CD8-positive, alpha-beta memory T cell (primary cell): ENCODE data around the gene FSTL4. TPM values are rescaled to one million over a fixed set of nuclear protein-coding genes. Genes with fewer than 3 reads are reported as not detected.

ENCODE experiments used
- CTCF ChIA-PET: fragments of 350-600 bp; sonication (Branson Sonifier 250); formaldehyde crosslinking; loops from one replicate; lab custom pipeline; 2021; ENCODE audit warnings: antibody characterized with exemption; lab: Charles Lee
- POLR2A ChIA-PET: fragments of 350-600 bp; sonication (Branson Sonifier 250); formaldehyde crosslinking; loops from one replicate; lab custom pipeline; 2021; ENCODE audit warnings: antibody characterized with exemption; lab: Charles Lee
- DNase-seq, 5 donors: peaks; one replicate each; pipeline versions ENCODE4 v3.0.0 to v3.0.0-alpha.2; 2020 to 2022; ENCODE audit warnings: mixed read lengths in 1 of 5
- H3K27ac ChIP-seq: one replicate; pipeline ENCODE4 v1.7.0; 2013; ENCODE audit warnings: low read depth, mild to moderate bottlenecking, low read length, moderate library complexity
- H3K27me3 ChIP-seq: 2 replicates; pipeline ENCODE4 v1.7.0; 2013; ENCODE audit warnings: low read length, mild to moderate bottlenecking; ENCODE audit not compliant: insufficient read depth, poor library complexity, severe bottlenecking
- H3K36me3 ChIP-seq: 2 replicates; pipeline ENCODE4 v1.7.0; 2013; ENCODE audit warnings: mild to moderate bottlenecking, low read length, moderate library complexity; ENCODE audit not compliant: insufficient read depth
- H3K4me1 ChIP-seq: 2 replicates; pipeline ENCODE4 v1.7.0; 2013; ENCODE audit warnings: mild to moderate bottlenecking, low read length, moderate library complexity; ENCODE audit not compliant: insufficient read depth
- H3K4me3 ChIP-seq: 2 replicates; pipeline ENCODE4 v1.7.0; 2013; ENCODE audit warnings: mild to moderate bottlenecking, low read length
- H3K9me3 ChIP-seq: 2 replicates; pipeline ENCODE4 v1.7.0; 2013; ENCODE audit warnings: mild to moderate bottlenecking, low read length
- H3K27ac Mint-ChIP-seq, 8 donors: one replicate each; pipeline ENCODE4 v1.8.0; 2020 to 2021; ENCODE audit warnings: mixed read lengths in 8 of 8, mild to moderate bottlenecking in 6 of 8, inconsistent platforms in 3 of 8, moderate library complexity in 3 of 8
- H3K27me3 Mint-ChIP-seq, 2 donors: one replicate each; pipeline ENCODE4 v1.8.0; 2020 to 2021; ENCODE audit warnings: mixed read lengths in 2 of 2, mild to moderate bottlenecking in 1 of 2, moderate library complexity in 1 of 2
- H3K36me3 Mint-ChIP-seq, 3 donors: one replicate each; pipeline ENCODE4 v1.8.0; 2020 to 2021; ENCODE audit warnings: mixed read lengths in 3 of 3, inconsistent platforms in 1 of 3, mild to moderate bottlenecking in 1 of 3
- H3K4me1 Mint-ChIP-seq, 3 donors: one replicate each; pipeline ENCODE4 v1.8.0; 2020 to 2021; ENCODE audit warnings: mixed read lengths in 3 of 3, inconsistent platforms in 1 of 3, mild to moderate bottlenecking in 1 of 3
- H3K4me3 Mint-ChIP-seq, 7 donors: one replicate each; pipeline ENCODE4 v1.8.0; 2020 to 2021; ENCODE audit warnings: mixed read lengths in 7 of 7, mild to moderate bottlenecking in 6 of 7, moderate library complexity in 4 of 7, inconsistent platforms in 2 of 7
- H3K9me3 Mint-ChIP-seq, 5 donors: one replicate each; pipeline ENCODE4 v1.8.0; 2020 to 2022; ENCODE audit warnings: mixed read lengths in 5 of 5, mild to moderate bottlenecking in 3 of 5, moderate library complexity in 2 of 5, inconsistent platforms in 1 of 5
- polyA plus RNA-seq: library from polyadenylated mRNA; unstranded; fragments of 300-500 nt; fragmentation: Illumina TruSeq; gene quantifications from one replicate; pipeline ENCODE4 v1.2.3, GENCODE V29; 2021
- total RNA-seq, 2 experiments: library from RNA; stranded (reverse); gene quantifications; one replicate each; pipeline ENCODE4 v1.2.3, GENCODE V29; 2021

The FSTL4 gene
- total and polyA plus RNA-seq, 3 experiments from 2014 or later, result 0.33 TPM; not detected in 2

- no peaks in the 10 kb centered on the region for H3K27me3 ChIP-seq
- H3K9me3 ChIP-seq, result no peaks in the 10 kb centered on the region
- no peak overlapping the region for H3K4me3 ChIP-seq
- Mint-ChIP-seq H3K9me3 (no peaks in the 10 kb centered on the region), H3K4me1 (peaks cover 2 to 9% (median 3%) of the 10 kb centered on the region in 3 donors), H3K27ac (peak overlapping the region in 2 of 8 donors; percentile 25 to 81), H3K36me3 (no peaks in the 10 kb centered on the region), H3K27me3 (no peaks in the 10 kb centered on the region), H3K4me3 (no peak overlapping the region)
- CTCF ChIA-PET, result no interaction called here
- POLR2A ChIA-PET, result no interaction called here
- DNase-seq, result peak in 1 of 5 donors; percentile 12
- no peak overlapping the region for H3K27ac ChIP-seq
- H3K36me3 ChIP-seq, result no peaks in the 10 kb centered on the region
- H3K4me1 ChIP-seq, result no peaks in the 10 kb centered on the region
Observed at GRCh38 chr5:133460172-133460758, 152.1 kb downstream of the FSTL4 start.

DNA sequence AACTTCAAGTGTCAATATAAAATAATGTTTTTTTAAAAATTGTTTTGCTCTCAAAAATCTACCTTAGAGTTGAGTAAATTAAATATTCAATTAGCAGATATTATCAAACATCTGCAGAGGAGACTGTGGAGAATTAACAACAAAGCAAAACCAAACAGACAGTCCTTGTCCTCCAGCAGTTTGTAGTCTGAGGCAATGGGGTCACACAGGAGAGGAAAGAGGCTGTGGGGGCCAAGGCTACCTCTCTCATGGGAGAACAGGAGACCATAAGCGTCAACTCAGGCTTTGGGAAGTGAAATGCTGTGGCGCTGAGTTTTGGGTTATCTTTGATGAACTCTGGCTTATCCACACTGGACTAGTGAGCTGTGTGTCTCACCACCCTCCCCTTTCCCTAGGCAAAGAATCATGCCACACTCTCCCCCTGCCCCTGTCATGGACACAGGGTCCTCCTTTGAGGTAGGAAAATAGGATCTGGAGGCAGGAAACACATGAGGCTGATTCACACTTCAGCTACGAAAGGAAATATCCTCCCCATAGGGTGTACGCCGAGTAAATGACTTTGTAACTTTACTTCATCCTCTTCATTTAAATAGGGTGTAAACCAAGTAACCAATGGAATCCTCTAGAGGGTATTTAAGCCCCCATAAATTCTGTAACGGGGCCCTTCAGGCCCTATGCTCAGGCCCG lies 152.7 kb downstream of the FSTL4 start:
- Histone ChIP-seq H3K27me3 (no peaks in the 10 kb centered on the region), H3K4me3 (no peak overlapping the region), H3K4me1 (no peaks in the 10 kb centered on the region), H3K36me3 (no peaks in the 10 kb centered on the region), H3K27ac (no peak overlapping the region), H3K9me3 (no peaks in the 10 kb centered on the region)
- no peaks in the 10 kb centered on the region for H3K27me3 Mint-ChIP-seq
- ChIA-PET POLR2A (no interaction called here), CTCF (no interaction called here)
- no peaks in the 10 kb centered on the region for H3K9me3 Mint-ChIP-seq
- DNase-seq, result no peak
- no peak overlapping the region for H3K4me3 Mint-ChIP-seq
- H3K36me3 Mint-ChIP-seq, result no peaks in the 10 kb centered on the region
- H3K4me1 Mint-ChIP-seq, result peaks cover 0 to 9% (median 3%) of the 10 kb centered on the region in 3 donors
- peak overlapping the region in 2 of 8 donors; percentile 25 to 81 for H3K27ac Mint-ChIP-seq

DNA sequence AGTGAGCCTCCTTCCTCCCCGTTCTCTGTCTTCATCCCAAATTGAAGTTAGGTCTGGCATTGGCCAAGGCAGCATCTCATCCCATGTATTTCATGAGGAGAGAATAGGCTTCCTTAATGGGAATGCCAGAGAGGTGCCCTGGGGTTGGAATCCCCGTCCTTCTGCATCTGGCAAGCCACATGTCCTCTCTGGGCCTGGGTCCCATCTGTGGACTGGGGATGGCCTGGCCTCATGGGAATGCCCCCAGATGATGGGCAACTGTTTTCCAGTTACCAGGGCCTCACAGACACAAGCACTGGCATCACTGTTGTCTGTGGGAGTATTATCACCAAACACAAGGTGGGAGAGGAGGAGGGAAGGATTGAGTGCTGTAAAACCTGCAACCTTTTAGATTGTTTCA lies 153.9 kb downstream of the FSTL4 start:
- Histone ChIP-seq H3K9me3 (no peaks in the 10 kb centered on the region), H3K27me3 (no peaks in the 10 kb centered on the region), H3K4me1 (no peaks in the 10 kb centered on the region), H3K4me3 (no peak overlapping the region), H3K27ac (no peak overlapping the region), H3K36me3 (no peaks in the 10 kb centered on the region)
- no peaks in the 10 kb centered on the region for H3K9me3 Mint-ChIP-seq
- no peak for DNase-seq
- no peaks in the 10 kb centered on the region for H3K36me3 Mint-ChIP-seq
- no peaks in the 10 kb centered on the region for H3K27me3 Mint-ChIP-seq
- ChIA-PET POLR2A (no interaction called here), CTCF (no interaction called here)
- H3K4me3 Mint-ChIP-seq, result peak overlapping the region in 1 of 7 donors; percentile 15
- H3K4me1 Mint-ChIP-seq, result peaks cover 0 to 9% (median 3%) of the 10 kb centered on the region in 3 donors
- peak overlapping the region in 1 of 8 donors; percentile 51 for H3K27ac Mint-ChIP-seq

DNA sequence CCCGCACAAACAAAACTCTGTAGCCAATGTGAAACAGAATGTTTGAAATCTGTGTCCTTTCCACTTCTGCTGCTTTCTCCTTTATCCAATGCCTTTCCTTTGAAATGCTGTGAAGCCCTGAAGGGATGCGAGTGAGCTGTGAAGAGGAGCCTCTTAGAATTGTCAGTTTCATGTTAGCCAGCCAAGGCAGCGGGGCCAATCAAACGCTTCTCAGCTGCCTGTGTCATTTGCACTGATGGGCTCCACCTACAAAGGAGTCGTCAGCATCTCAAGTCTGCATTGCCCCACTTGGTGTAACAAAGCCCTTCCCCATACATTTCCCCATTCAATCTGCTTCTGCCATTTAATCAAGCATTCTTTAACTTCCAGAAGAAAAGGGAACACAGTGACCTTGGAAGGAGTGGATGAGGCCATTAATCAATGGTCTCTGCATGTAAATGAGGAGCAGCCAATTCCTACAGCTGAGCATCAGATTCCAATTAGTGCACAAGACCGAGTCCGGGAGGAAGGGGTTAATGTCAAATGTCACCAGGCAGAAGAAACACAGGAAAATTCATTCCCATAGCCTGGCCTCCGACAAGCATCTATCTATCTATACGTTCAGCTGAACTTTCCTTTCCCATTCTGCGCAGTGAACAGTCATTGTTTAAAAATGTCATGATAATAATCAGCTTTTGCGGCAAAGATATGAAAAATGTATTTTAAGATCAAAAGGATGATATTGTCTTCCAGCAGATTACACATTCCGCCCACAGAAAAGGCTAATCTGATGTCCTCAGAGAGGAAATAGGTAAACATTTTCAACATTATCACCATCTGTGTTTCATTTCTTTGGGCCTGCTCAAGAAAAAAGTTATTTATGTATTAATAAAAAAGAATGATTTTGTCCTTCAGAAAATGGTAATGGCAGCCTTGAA lies 154.6 kb downstream of the FSTL4 start:
- Histone ChIP-seq H3K27me3 (no peaks in the 10 kb centered on the region), H3K9me3 (no peaks in the 10 kb centered on the region), H3K4me3 (no peak overlapping the region), H3K27ac (no peak overlapping the region), H3K36me3 (no peaks in the 10 kb centered on the region), H3K4me1 (no peaks in the 10 kb centered on the region)
- no peaks in the 10 kb centered on the region for H3K27me3 Mint-ChIP-seq
- H3K9me3 Mint-ChIP-seq, result no peaks in the 10 kb centered on the region
- ChIA-PET POLR2A (no interaction called here), CTCF (no interaction called here)
- H3K4me1 Mint-ChIP-seq, result peaks cover 0 to 9% (median 3%) of the 10 kb centered on the region in 3 donors
- H3K36me3 Mint-ChIP-seq, result no peaks in the 10 kb centered on the region
- no peak overlapping the region for H3K4me3 Mint-ChIP-seq
- DNase-seq, result no peak
- H3K27ac Mint-ChIP-seq, result peak overlapping the region in 2 of 8 donors; percentile 26 to 51

- Histone ChIP-seq H3K9me3 (no peaks in the 10 kb centered on the region), H3K27me3 (no peaks in the 10 kb centered on the region), H3K4me3 (no peak overlapping the region), H3K27ac (no peak overlapping the region), H3K4me1 (no peaks in the 10 kb centered on the region), H3K36me3 (no peaks in the 10 kb centered on the region)
- no peak overlapping the region for H3K4me3 Mint-ChIP-seq
- ChIA-PET POLR2A (no interaction called here), CTCF (interaction anchor here (1.3 kb wide), 1 partner anchor 33 kb away, joined by 4 read pairs; no protein-coding TSS in a partner anchor)
- no peaks in the 10 kb centered on the region for H3K27me3 Mint-ChIP-seq
- H3K36me3 Mint-ChIP-seq, result no peaks in the 10 kb centered on the region
- H3K4me1 Mint-ChIP-seq, result peaks cover 0 to 9% (median 3%) of the 10 kb centered on the region in 3 donors
- no peak for DNase-seq
- no peaks in the 10 kb centered on the region for H3K9me3 Mint-ChIP-seq
- peak overlapping the region in 1 of 8 donors; percentile 59 for H3K27ac Mint-ChIP-seq
Observed at GRCh38 chr5:133456933-133457402, 155.4 kb downstream of the FSTL4 start.

GRCh38 chr5:133455676-133456075 lies 156.7 kb downstream of the FSTL4 start:
- Mint-ChIP-seq H3K4me3 (no peak overlapping the region), H3K27ac (no peak overlapping the region), H3K27me3 (peaks cover under 1 to 2% of the 10 kb centered on the region in 2 donors), H3K9me3 (no peaks in the 10 kb centered on the region), H3K4me1 (peaks cover 0 to 9% (median 3%) of the 10 kb centered on the region in 3 donors), H3K36me3 (no peaks in the 10 kb centered on the region)
- no peaks in the 10 kb centered on the region for H3K36me3 ChIP-seq
- DNase-seq, result no peak
- H3K27me3 ChIP-seq, result no peaks in the 10 kb centered on the region
- no peak overlapping the region for H3K27ac ChIP-seq
- ChIA-PET CTCF (interaction anchor here (1.3 kb wide), 1 partner anchor 31 kb away, joined by 4 read pairs; no protein-coding TSS in a partner anchor), POLR2A (no interaction called here)
- no peak overlapping the region for H3K4me3 ChIP-seq
- no peaks in the 10 kb centered on the region for H3K4me1 ChIP-seq
- no peaks in the 10 kb centered on the region for H3K9me3 ChIP-seq

DNA sequence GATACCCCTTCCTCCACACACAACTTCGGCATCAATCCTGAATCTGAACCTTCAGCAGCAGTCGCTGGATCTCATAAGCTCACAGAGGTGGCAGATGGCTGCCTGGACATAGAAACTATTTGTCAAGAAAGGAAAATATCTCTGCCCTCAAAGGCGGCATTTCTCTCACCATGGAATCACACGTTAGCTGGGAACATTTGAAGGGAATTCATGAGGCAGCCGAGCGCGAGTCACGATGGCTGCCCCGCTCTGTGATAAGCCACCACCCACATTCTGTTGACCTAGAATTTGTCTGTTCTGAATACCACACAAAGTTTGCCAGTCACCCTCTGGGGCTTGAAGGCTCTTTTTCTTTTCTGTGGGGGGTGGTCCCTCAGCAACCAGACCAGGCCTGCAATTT lies 157.9 kb downstream of the FSTL4 start:
- no peaks in the 10 kb centered on the region for H3K36me3 ChIP-seq
- H3K4me1 Mint-ChIP-seq, result peaks cover 0 to 2% (median 1%) of the 10 kb centered on the region in 3 donors
- no peaks in the 10 kb centered on the region for H3K4me1 ChIP-seq
- H3K27me3 ChIP-seq, result no peaks in the 10 kb centered on the region
- no peak overlapping the region for H3K4me3 Mint-ChIP-seq
- no peaks in the 10 kb centered on the region for H3K9me3 ChIP-seq
- CTCF ChIA-PET, result no interaction called here
- no peak for DNase-seq
- H3K27me3 Mint-ChIP-seq, result peaks cover 2 to 3% of the 10 kb centered on the region in 2 donors
- no peak overlapping the region for H3K27ac Mint-ChIP-seq
- H3K27ac ChIP-seq, result no peak overlapping the region
- no peaks in the 10 kb centered on the region for H3K9me3 Mint-ChIP-seq
- H3K36me3 Mint-ChIP-seq, result no peaks in the 10 kb centered on the region
- POLR2A ChIA-PET, result no interaction called here
- no peak overlapping the region for H3K4me3 ChIP-seq
